NCI-H510A (cell line): ENCODE results near the gene FBXL2.
"Not testable (repeated sequence)": the region's sequence is repeated elsewhere in the genome, so short reads cannot be mapped to it uniquely, and the experiment has no call there.

Experiments used
- DNase-seq: peaks from one replicate; lab custom pipeline; 2025; lab: John Stamatoyannopoulos, UW

The FBXL2 gene

GRCh38 chr3:33386631-33387030 lies 109.4 kb downstream of the FBXL2 start:
- no peak for DNase-seq

GRCh38 chr3:33388374-33389100 lies 111.3 kb downstream of the FBXL2 start:
- no peak for DNase-seq

DNA sequence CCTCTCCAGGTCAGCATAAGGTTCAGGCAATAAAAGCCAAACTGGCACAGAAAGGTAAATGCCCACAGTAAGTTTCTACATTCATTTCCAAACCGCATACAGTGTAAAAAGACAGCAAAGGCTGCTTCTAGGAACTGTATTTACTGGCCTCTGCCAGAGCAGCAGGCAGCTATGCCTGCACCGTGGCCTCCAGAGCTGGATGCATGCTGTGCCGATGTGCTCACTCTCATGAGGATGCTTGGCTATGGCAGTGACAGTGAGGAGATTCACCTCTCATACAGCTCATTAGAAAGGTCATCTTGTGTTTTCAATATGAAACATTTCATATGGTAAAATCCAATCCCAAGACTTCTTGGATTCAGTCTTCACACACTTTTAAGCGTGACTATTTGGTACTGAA lies 112.7 kb downstream of the FBXL2 start:
- DNase-seq: no peak

- DNase-seq: no peak
Observed at GRCh38 chr3:33391255-33391995, 114.2 kb downstream of the FBXL2 start.

DNA sequence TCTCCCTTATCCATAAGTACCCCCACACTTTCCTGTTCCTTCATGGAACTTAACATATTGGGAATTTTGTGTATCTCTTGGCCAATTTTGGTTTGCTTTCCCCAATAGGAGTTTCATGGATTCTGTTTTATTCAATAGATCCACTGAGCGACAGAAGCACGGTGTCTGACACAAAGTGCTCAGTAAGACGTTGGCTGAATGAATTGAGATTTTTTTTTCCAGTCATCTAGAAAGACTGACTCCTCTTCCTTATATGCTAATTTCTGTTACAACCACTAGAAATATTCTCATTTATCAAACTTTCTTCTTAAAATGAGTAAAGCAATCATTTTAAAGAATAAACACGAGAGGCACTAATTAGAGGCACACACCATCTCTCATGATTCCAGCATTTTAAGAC lies 114.9 kb downstream of the FBXL2 start:
- no peak for DNase-seq

DNA sequence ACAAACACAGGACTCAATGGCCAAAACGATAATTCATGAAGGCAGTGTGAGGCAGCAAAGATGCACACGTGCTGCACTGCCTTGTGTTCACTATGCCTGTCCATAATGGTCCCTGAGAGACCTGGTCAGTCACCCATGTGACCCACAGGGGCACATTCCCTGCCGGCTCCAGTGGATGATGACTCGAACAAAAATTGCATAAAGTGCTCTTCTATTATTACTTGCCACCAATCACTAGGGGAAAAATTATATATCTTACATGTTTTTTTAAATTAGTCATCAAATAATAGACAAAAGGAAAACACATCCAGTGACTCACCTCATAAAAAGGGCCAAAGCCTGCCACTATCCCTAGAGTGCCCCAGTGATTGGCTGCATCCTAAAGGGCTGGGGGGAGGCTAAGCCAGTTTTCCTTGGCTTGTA lies 115.5 kb downstream of the FBXL2 start:
- no peak for DNase-seq

DNA sequence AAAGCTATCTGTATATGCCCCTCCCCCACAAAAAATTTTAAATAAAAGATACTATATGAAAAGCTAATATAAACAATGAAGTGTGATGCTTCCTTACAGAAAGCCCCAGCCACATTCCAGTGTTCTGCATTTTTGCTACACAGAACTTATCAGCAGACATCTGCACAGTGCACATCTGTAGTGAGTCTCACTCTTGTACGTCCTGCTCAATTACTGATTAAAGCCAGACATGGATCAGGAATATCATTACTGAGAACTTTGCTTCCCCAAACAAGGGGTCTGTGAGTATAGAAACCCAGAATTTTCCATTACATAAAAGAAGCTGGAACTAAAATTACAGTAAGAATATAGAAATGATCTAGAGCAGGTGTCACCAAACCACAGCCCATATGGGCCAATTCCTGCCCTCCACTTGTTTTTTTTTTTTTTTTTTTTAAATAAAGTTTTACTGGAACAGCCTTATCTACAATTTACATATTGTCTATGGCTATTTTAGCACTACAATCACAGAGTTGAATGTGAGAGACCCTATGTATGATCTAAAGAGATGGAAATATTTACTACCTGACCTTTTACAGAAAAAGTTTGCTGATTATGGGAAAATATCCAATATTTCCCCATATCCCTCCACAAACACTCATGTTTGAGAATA lies 117.3 kb downstream of the FBXL2 start:
- DNase-seq: no peak

- DNase-seq: no peak
Observed at GRCh38 chr3:33395900-33396299, 118.7 kb downstream of the FBXL2 start.

DNA sequence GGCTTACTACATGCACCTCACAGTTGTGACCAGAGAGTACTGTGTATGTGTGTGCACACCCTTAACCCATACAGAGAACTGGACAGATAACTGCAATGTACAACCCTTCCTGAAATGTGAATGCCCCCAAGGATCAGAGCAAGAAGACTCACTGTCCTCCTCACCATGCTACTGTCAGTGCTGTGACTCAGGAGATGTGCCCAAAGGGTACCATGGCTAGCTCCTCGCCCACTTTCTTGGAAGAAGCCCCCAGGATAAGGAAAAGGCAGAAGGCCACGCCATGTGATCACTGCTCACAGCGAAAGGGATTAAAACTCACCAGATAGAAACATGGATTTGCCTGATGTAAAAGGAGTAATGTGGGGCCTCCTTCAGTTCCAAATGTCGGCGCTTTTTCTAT lies 121.2 kb downstream of the FBXL2 start:
- DNase-seq: no peak

DNA sequence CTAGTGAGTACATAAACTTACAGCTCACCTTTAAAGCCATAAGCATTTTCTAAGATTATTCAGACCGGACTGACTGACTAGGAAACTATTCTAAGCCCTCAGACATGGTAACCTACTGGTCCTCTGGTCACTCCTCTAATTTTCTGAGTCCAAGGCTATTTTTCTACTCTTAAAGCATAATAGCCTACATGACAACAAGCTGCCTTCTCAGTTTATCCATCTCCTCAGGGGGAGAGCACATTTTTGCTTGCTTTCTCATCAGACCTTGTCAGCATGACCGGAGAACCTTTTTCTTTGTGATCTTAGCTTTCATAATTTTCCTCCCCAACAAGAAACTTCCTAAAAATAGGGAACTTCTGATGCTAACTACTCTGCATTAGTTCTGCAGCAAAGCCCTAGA lies 124.5 kb downstream of the FBXL2 start:
- no peak for DNase-seq

DNA sequence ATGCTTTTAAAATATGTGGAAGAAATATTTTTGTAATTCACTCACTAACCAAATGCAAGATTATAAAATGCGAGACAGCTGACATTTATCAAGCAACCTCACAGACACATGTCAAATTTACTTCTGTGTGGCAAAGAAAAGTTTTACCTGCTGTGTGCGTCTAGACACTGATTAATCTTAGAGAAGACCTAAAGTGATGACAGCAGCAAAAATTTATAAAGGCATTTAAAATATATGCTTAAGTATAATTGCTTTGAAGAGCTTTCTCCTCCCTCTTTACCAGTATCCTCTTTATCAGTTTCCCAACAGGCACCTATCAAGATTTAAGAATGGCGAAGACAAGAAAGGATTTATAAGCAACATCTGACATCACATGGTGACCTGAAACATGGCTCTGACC lies 125.7 kb downstream of the FBXL2 start:
- no peak for DNase-seq

DNA sequence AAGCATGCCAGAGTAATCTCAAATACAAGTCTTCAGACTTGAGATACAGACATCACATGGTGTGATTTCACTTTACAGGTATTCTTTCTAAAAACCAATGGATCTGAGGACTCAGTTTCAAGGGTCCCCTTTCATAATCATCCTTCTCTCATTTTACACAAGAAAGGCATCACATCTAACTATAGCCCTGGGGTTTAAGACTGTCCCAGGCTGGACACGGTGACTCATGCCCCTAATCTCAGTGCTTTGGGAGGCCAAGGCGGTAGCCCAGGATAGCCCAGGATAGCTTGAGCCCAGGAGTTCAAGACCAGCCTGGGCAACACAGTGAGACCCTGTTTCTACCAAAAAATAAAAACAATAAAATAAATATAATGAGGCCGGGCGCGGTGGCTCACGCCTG lies 126.5 kb downstream of the FBXL2 start:
- no peak for DNase-seq

GRCh38 chr3:33410816-33411215 lies 133.6 kb downstream of the FBXL2 start:
- not testable (repeated sequence) for DNase-seq

DNA sequence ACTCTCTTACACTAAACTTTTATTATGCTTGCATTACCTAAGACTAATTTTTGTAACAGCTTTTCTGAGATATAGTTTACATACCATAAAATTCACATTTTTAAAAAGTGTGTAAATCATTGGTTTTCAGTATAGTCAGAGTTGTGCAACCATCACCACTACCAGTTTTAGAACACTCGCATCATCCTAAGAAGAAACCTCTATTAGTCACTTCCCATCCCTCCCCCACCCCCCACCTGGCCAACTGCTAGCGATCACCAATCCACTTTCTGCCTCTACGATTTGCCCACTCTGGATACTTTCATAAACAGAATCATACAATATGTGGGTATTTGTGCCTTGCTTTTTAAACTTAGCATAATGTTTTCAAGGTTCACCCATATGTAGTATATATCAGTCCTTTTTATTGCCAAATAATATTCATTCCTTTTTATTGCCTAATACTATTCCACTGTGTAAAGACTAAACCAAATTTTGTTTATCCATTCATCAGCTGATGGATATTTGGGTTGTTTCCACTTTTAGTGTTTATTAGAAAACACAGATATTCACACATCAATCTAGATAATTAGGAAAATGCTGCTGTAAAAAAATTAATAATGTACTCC lies 139.9 kb downstream of the FBXL2 start:
- DNase-seq: no peak

- no peak for DNase-seq
Observed at GRCh38 chr3:33419948-33420347, 142.7 kb downstream of the FBXL2 start.

- DNase-seq: no peak
Observed at GRCh38 chr3:33420966-33421365, 143.7 kb downstream of the FBXL2 start.

- no peak for DNase-seq
Observed at GRCh38 chr3:33424606-33425452, 147.6 kb downstream of the FBXL2 start.

GRCh38 chr3:33425453-33425852 lies 148.2 kb downstream of the FBXL2 start:
- no peak for DNase-seq

DNA sequence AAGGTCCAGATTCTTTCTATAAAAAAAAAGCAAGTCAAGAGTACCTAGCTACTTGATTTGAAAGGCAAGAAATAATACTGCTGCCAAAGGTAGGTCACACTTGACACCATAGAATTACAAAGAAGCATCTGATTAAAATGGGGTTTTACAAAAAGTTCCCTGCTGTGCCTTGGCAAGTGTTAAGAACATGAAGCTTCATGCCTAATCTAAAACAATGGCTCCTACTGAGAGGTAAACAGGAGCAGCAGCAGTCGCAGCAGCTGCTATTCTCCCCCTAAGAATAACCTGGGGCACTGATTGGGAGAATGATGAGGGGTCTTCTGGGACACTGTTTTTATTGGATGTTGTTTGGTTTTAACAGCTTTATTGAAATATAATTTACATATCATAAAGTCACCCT lies 148.8 kb downstream of the FBXL2 start:
- DNase-seq: no peak

- DNase-seq: no peak
Observed at GRCh38 chr3:33426630-33427317, 149.5 kb downstream of the FBXL2 start.

DNA sequence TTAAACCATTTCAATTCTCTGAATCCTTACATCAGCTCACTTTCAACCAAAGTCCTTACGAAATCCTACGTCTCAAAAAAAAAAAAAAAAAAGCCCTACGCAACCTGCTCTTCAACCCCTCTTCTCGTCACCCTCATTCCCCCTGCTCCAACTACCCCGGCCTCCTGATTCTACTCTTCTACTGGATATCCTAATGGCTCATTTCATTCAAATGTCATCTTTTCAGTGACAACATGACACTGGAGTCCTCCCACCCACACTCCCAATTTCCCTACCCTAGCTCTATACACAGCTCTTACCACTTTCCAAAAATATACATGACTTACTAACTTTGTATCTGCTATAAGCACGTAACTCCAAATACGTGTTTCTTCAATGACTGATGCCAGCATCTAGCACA lies 151.5 kb downstream of the FBXL2 start:
- DNase-seq: no peak
